ENCODE results near the gene FGD4.

Gene FGD4

GRCh38 chr12:32399370-32400113, at the start of gene FGD4:
FGD4 (plus strand) TSS chr12:32399558.
- no peaks in the 10 kb centered on the region for H3K79me2 ChIP-seq (ENCODE audit: insufficient read depth, low read depth)
- TF ChIP-seq CTCF (conservative IDR thresholded peaks at IDR 0.05; ENCODE audit: low read depth, low read length), result peak; percentile 29

GRCh38 chr12:32353540-32353939, 45.8 kb upstream of the FGD4 start:
- Histone ChIP-seq H3K9ac (no peak overlapping the region), H3K36me3 (ENCODE audit: insufficient read depth) (no peaks in the 10 kb centered on the region), H3K4me2 (no peak overlapping the region), H3K4me3 (IDR thresholded peaks at IDR 0.05; ENCODE audit: insufficient read depth, low read depth, low read length) (no peak overlapping the region), H4K20me1 (ENCODE audit: insufficient read depth) (no peaks in the 10 kb centered on the region), H3K27me3 (ENCODE audit: insufficient read depth, low read depth) (no peaks in the 10 kb centered on the region), H3K4me1 (ENCODE audit: low read depth, poor library complexity, severe bottlenecking) (no peaks in the 10 kb centered on the region), H3K27ac (no peak overlapping the region), H2AFZ (ENCODE audit: low read depth) (no peak overlapping the region), H3K79me2 (ENCODE audit: insufficient read depth, low read depth) (no peaks in the 10 kb centered on the region)
- TF ChIP-seq CTCF (conservative IDR thresholded peaks at IDR 0.05; ENCODE audit: low read depth, low read length), result no peak

More at GRCh38 chr12:32399370-32400113, at the start of gene FGD4:
- Histone ChIP-seq H3K4me1 (ENCODE audit: low read depth, poor library complexity, severe bottlenecking) (peaks cover 8% of the 10 kb centered on the region), H3K4me3 (IDR thresholded peaks at IDR 0.05; ENCODE audit: insufficient read depth, low read depth, low read length) (no peak within 1 kb of the TSS), H3K27ac (no peak within 1 kb of the TSS), H3K9ac (peak within 1 kb of the TSS; percentile 36; the same call in 1 of the 2 replicates), H4K20me1 (ENCODE audit: insufficient read depth) (no peaks in the 10 kb centered on the region), H3K36me3 (ENCODE audit: insufficient read depth) (no peaks in the 10 kb centered on the region), H2AFZ (ENCODE audit: low read depth) (peak within 1 kb of the TSS; percentile 71), H3K4me2 (peak within 1 kb of the TSS; percentile 72), H3K27me3 (ENCODE audit: insufficient read depth, low read depth) (no peaks in the 10 kb centered on the region)

- no peaks in the 10 kb centered on the region for H3K27me3 ChIP-seq (ENCODE audit: insufficient read depth, low read depth)
- no peak for TF ChIP-seq CTCF (conservative IDR thresholded peaks at IDR 0.05; ENCODE audit: low read depth, low read length)
- H3K9ac ChIP-seq, result no peak overlapping the region
- H3K36me3 ChIP-seq (ENCODE audit: insufficient read depth), result no peaks in the 10 kb centered on the region
- no peak overlapping the region for H2AFZ ChIP-seq (ENCODE audit: low read depth)
- H3K27ac ChIP-seq, result no peak overlapping the region
- H3K4me2 ChIP-seq, result no peak overlapping the region
- no peaks in the 10 kb centered on the region for H4K20me1 ChIP-seq (ENCODE audit: insufficient read depth)
- H3K4me3 ChIP-seq (IDR thresholded peaks at IDR 0.05; ENCODE audit: insufficient read depth, low read depth, low read length), result no peak overlapping the region
- no peaks in the 10 kb centered on the region for H3K4me1 ChIP-seq (ENCODE audit: low read depth, poor library complexity, severe bottlenecking)
- H3K79me2 ChIP-seq (ENCODE audit: insufficient read depth, low read depth), result no peaks in the 10 kb centered on the region
These were observed 41.6 kb upstream of the FGD4 start for GRCh38 chr12:32357601-32358249.

- Histone ChIP-seq H4K20me1 (ENCODE audit: insufficient read depth) (no peaks in the 10 kb centered on the region), H3K27ac (no peak overlapping the region), H3K36me3 (ENCODE audit: insufficient read depth) (no peaks in the 10 kb centered on the region), H3K79me2 (ENCODE audit: insufficient read depth, low read depth) (no peaks in the 10 kb centered on the region), H3K4me3 (IDR thresholded peaks at IDR 0.05; ENCODE audit: insufficient read depth, low read depth, low read length) (no peak overlapping the region), H3K4me1 (ENCODE audit: low read depth, poor library complexity, severe bottlenecking) (no peaks in the 10 kb centered on the region), H3K9ac (no peak overlapping the region), H3K4me2 (no peak overlapping the region), H2AFZ (ENCODE audit: low read depth) (no peak overlapping the region), H3K27me3 (ENCODE audit: insufficient read depth, low read depth) (no peaks in the 10 kb centered on the region)
- no peak for TF ChIP-seq CTCF (conservative IDR thresholded peaks at IDR 0.05; ENCODE audit: low read depth, low read length)
These were observed 38.4 kb upstream of the FGD4 start for GRCh38 chr12:32360956-32361355.
